OCI-M1 (cell line): ENCODE results near the gene OR2V2.

Experiments
- DNase-seq: peaks from one replicate; lab custom pipeline; 2025; lab: John Stamatoyannopoulos, UW

The OR2V2 gene

DNA sequence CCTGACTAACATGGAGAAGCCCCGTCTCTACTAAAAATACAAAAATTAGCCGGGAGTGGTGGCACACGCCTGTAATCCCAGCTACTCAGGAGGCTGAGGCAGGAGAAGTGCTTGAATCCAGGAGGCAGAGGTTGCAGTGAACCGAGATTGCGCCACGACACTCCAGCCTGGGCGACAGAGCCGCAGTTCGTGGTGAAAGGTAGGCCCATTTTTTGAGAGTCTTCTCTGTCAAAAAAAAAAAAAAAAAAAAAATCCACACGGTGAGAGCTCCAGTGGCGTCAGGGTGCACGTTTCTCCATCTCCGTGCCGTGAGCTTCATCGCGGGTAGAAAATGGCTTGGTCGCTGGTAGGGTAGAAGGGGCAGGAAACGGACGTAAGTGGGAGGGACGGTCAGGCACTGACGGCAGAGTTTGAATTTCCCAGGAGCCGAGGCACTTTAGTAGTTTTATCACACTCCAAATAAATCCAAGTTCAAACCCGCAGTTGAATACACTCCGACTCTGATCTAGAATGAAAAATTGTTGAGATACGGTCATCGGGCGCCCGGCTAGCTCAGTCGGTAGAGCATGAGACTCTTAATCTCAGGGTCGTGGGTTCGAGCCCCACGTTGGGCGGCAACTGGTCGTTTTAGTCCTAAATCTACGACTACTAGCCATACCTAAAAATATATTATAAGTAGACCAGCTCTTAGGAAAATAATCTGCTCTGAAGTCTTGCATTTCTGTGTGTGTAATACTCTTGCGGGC is 60.0 kb downstream of the OR2V2 start:
- no peak for DNase-seq

DNA sequence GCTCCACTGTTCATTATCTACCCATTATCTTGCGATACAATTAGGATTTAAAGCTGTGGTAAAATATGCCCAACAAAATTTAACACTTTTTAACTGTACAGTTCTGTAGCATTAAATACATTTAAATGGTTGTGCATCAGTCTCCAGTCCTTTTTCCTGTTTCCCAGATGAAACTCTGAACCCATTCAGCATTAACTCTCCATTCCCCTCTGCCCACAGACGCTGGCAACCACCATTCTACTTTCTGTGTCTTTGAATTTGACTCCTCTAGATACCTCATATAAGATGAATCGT is 60.5 kb downstream of the OR2V2 start:
- DNase-seq, result no peak
